Retinal pigment epithelial cell (primary cell): Measurements from ENCODE around the gene GRK3.
"Not testable (repeated sequence)": the region's sequence is repeated elsewhere in the genome, so short reads cannot be mapped to it uniquely, and the experiment has no call there.

Experiments
- DNase-seq: peaks from one replicate; pipeline ENCODE4 v3.0.0-alpha.2; 2010; ENCODE audit warnings: low read depth
- H3K4me3 ChIP-seq: 2 replicates; pipeline ENCODE4 v1.5.1; 2011; ENCODE audit warnings: mild to moderate bottlenecking, low read length, control low read depth, moderate library complexity
- TF ChIP-seq, protein P1 (sequence below): conservative IDR thresholded peaks from 2 replicates; pipeline ENCODE4 v1.5.1; 2011; ENCODE audit warnings: low read depth, low read length, control low read depth, inconsistent platforms

Gene GRK3

DNA sequence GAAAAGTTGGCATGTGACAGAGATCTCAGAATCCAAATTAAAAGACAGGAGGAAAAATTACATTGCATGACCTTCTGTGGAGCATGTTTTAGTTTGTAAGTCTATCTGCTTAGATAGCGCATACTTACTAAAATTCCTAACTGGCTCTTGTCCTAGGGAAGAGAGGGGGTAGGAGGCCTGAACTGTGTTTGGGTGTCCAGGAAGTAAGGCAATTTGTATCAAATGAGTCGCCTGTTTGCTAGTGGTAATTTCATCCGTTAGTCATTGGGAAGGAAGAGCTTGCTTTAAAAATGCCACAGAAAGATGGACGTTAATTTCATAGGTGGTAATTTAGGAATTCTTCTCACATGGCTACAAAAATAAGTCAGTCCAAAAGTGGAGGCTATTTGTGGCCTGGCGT, 18.5 kb downstream of the GRK3 start:
- no peak overlapping the region for H3K4me3 ChIP-seq
- TF ChIP-seq, protein P1, sequence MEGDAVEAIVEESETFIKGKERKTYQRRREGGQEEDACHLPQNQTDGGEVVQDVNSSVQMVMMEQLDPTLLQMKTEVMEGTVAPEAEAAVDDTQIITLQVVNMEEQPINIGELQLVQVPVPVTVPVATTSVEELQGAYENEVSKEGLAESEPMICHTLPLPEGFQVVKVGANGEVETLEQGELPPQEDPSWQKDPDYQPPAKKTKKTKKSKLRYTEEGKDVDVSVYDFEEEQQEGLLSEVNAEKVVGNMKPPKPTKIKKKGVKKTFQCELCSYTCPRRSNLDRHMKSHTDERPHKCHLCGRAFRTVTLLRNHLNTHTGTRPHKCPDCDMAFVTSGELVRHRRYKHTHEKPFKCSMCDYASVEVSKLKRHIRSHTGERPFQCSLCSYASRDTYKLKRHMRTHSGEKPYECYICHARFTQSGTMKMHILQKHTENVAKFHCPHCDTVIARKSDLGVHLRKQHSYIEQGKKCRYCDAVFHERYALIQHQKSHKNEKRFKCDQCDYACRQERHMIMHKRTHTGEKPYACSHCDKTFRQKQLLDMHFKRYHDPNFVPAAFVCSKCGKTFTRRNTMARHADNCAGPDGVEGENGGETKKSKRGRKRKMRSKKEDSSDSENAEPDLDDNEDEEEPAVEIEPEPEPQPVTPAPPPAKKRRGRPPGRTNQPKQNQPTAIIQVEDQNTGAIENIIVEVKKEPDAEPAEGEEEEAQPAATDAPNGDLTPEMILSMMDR: no peak
- DNase-seq: no peak

- not testable (repeated sequence) for H3K4me3 ChIP-seq, DNase-seq
Measured at GRCh38 chr22:25584993-25585392, 20.5 kb downstream of the GRK3 start.

DNA sequence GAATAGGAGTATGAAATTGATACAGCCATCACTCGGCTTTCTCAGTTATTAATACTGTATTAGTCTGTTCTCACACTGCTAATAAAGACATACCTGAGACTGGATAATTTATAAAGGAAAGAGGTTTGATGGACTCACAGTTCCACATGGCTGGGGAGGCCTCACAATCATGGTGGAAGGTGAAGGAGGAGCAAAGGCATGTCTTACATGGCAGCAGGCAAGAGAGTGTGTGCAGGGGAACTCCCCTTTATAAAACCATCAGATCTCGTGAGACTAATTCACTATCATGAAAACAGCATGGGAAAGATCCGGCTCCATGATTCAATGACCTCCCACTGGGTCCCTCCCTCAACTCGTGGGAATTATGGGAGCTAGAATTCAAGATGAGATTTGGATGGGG, 25.2 kb downstream of the GRK3 start:
- H3K4me3 ChIP-seq, DNase-seq: not testable (repeated sequence)

DNA sequence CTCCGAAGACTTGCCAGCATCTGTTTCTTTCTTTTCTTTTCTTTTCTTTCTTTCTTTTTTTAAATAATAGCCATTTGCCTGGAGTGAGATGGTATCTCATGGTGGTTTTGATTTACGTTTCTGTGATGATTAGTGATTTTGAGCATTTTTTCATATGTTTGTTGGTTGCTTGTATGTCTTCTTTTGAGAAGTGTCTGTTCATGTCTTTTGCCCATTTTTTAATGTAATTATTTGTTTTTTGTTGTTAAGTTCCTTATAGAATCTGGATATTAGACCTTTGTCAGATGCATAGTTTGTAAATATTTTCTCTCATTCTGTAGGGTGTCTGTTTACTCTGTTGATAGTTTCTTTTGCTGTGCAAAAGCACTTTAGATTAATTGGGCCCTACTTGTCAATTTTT, 28.8 kb downstream of the GRK3 start:
- not testable (repeated sequence) for DNase-seq, H3K4me3 ChIP-seq

- TF ChIP-seq, protein P1: no peak
- no peak for DNase-seq
- H3K4me3 ChIP-seq: no peak overlapping the region
Measured at GRCh38 chr22:25598609-25599008, 34.1 kb downstream of the GRK3 start.

DNA sequence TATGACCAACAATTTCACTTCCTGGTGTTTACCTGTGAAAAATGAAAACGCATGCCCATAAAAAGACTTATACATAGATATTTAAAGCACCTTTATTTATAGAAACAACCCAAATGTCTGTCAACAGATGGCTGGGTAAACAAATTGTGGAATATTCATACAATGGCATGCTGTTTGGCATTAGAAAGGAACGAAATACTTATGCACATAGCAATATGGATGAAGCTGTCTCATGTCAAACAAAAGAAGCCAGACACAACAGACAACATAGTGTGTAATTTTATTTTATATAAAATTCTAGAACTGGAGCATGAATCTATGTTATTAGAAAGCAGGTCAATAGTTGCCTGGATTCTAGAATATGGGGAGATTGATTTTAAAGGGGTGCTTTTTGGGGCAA, 38.0 kb downstream of the GRK3 start:
- DNase-seq: no peak
- TF ChIP-seq, protein P1: no peak
- H3K4me3 ChIP-seq: no peak overlapping the region

GRCh38 chr22:25602916-25603315, 38.4 kb downstream of the GRK3 start:
- no peak overlapping the region for H3K4me3 ChIP-seq
- TF ChIP-seq, protein P1: no peak
- no peak for DNase-seq

DNA sequence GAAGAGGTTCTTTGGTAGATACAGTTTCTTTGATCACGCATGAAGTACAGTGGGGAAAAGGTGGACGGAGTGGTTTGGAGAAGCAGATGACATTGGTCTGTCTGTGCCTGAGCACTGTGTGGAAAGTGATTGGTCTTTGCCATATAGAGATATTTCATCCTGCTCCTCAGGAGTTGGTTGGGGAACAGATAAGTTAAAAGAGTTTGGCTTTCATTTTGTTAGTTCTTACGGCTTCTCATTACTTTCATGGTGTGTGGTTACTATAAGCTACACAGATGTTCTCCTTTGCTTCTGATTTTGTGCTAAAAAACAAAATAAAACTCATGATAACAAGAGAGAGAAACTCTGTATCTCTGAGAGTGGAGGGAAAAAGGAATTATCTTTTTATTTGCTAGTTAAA, 40.7 kb downstream of the GRK3 start:
- not testable (repeated sequence) for DNase-seq, H3K4me3 ChIP-seq

GRCh38 chr22:25605565-25605964, 41.1 kb downstream of the GRK3 start:
- not testable (repeated sequence) for H3K4me3 ChIP-seq, DNase-seq

GRCh38 chr22:25611284-25611683, 46.8 kb downstream of the GRK3 start:
- not testable (repeated sequence) for H3K4me3 ChIP-seq, DNase-seq

DNA sequence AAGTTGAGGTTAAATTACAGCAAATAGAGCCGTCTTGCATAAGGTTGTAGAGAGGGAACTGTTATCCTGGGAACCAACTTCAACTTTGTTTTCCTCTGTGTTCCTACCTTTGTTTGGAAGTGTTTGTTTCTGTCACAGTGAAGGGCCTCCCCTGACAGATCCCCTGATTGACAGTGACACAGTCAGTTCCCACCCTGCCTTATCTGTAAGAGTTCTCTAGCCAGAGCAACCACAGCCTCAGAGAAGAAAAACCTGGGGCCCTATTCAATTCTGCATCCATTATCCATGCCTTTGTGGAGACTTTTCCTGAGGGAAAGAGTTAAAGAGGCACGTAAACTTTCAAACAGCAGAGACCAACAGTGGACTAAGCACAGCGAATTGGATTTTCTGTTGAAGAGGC, 48.7 kb downstream of the GRK3 start:
- H3K4me3 ChIP-seq: not testable (repeated sequence)

DNA sequence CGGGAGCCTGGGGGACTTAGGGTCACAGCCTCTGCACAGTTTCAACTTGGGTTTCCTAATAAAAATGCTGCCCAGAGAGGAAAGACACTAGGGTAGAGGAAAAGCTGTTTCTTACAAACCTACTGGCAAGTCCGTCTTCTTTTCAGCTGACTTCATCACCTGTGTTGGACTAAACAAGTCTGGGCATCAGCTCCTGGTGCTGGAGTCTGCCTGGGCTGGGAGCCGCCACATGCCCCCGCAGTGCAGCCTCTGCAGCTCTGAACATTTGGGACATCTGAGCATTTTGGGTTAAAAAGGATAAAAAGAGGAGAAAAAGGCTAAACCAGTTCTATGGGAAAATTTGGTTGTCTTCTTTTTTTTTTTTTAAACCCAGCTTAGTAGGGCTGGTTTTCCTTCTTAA, 49.1 kb downstream of the GRK3 start:
- H3K4me3 ChIP-seq, DNase-seq: not testable (repeated sequence)

More for the DNA sequence above, 48.7 kb downstream of the GRK3 start:
- DNase-seq: not testable (repeated sequence)

DNA sequence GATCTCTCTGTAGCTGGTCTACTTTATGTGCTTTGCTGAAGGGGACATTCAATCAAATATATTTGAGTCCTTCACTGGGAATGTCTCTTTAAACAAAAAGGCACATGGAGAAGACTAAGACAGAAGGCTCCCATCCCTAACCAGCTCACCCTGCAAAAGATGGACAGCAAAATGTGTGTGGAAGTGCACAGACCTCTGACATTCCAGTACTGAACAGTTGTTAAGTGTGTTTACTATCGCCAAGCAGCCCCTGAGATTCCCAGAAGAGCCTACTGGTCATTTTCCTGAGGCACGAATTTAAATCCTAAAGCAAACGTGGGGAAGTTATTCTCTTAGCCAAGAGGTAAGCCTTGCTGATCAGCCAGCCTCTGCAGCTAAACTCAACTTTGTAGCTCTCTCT, 50.3 kb downstream of the GRK3 start:
- H3K4me3 ChIP-seq, DNase-seq: not testable (repeated sequence)
